Superior temporal gyrus (tissue), 1 donor: Measurements from ENCODE around the gene ITGB2.

Experiments used
- DNase-seq: peaks from one replicate; pipeline ENCODE4 v3.0.0-alpha.2; 2016; ENCODE audit errors: extremely low spot score

Gene ITGB2

GRCh38 chr21:44955141-44955797 lies 34.6 kb upstream of the ITGB2 start:
- DNase-seq = no peak

GRCh38 chr21:44954281-44954771 lies 33.6 kb upstream of the ITGB2 start:
- no peak for DNase-seq

GRCh38 chr21:44953628-44954021 lies 32.9 kb upstream of the ITGB2 start:
- no peak for DNase-seq

- DNase-seq = no peak
These were observed 32.4 kb upstream of the ITGB2 start for GRCh38 chr21:44952929-44953627.

- DNase-seq = no peak
These were observed 31.6 kb upstream of the ITGB2 start for GRCh38 chr21:44952116-44952928.

GRCh38 chr21:44951186-44951915 lies 30.7 kb upstream of the ITGB2 start:
- DNase-seq = no peak

GRCh38 chr21:44950351-44950750 lies 29.7 kb upstream of the ITGB2 start:
- DNase-seq = no peak

GRCh38 chr21:44949779-44950198 lies 29.1 kb upstream of the ITGB2 start:
- DNase-seq = peak; percentile 72

GRCh38 chr21:44949161-44949778 lies 28.6 kb upstream of the ITGB2 start:
- no peak for DNase-seq

- DNase-seq = no peak
These were observed 27.9 kb upstream of the ITGB2 start for GRCh38 chr21:44948426-44949120.

- no peak for DNase-seq
These were observed 27.2 kb upstream of the ITGB2 start for GRCh38 chr21:44947930-44948331.

GRCh38 chr21:44947111-44947929 lies 26.6 kb upstream of the ITGB2 start:
- DNase-seq = no peak

GRCh38 chr21:44946254-44947041 lies 25.7 kb upstream of the ITGB2 start:
- DNase-seq = no peak

GRCh38 chr21:44944596-44944995 lies 23.9 kb upstream of the ITGB2 start:
- no peak for DNase-seq

GRCh38 chr21:44943686-44944550 lies 23.2 kb upstream of the ITGB2 start:
- no peak for DNase-seq

- DNase-seq = no peak
These were observed 22.4 kb upstream of the ITGB2 start for GRCh38 chr21:44943005-44943685.

- DNase-seq = no peak
These were observed 21.9 kb upstream of the ITGB2 start for GRCh38 chr21:44942566-44942965.
